Stomach (tissue), 9 donors: ENCODE measurements around the gene ATN1. TPM values are rescaled to one million over a fixed set of nuclear protein-coding genes. Genes with fewer than 3 reads are reported as not detected.

Experiments
- DNase-seq, 2 donors: peaks; one replicate each; pipeline versions ENCODE4 v3.0.0 to v3.0.0-alpha.2; 2013 to 2019
- H3K27ac ChIP-seq, 5 donors: fragments of 200-600 bp in 4 of 5; sonication (generic) in 4 of 5; one replicate each; pipeline ENCODE4 v1.5.1; 2013 to 2019; ENCODE audit warnings: mild to moderate bottlenecking in 1 of 5, moderate library complexity in 1 of 5
- H3K27me3 ChIP-seq, 3 donors: fragments of 200-600 bp; sonication (generic); one replicate each; pipeline ENCODE4 v1.5.1; 2017 to 2019; ENCODE audit warnings: mixed run types in 1 of 3
- H3K36me3 ChIP-seq, 4 donors: fragments of 200-600 bp; sonication (generic); 1 replicate in 3 of 4; 2 replicates in 1 of 4; pipeline ENCODE4 v1.5.1; 2016 to 2019
- H3K4me1 ChIP-seq, 4 donors: fragments of 200-600 bp; sonication (generic); one replicate each; pipeline ENCODE4 v1.5.1; 2016 to 2019
- H3K4me3 ChIP-seq, 4 donors: fragments of 200-600 bp; sonication (generic) in 3 of 4; one replicate each; pipeline ENCODE4 v1.5.1; 2016 to 2019; ENCODE audit warnings: mild to moderate bottlenecking in 1 of 4
- H3K9me3 ChIP-seq, 4 donors: fragments of 200-600 bp; sonication (generic); one replicate each; pipeline ENCODE4 v1.5.1; 2016 to 2019
- CTCF ChIP-seq, 7 experiments: fragments of 450-650 bp in 4 of 7; fragments of 200-600 bp in 3 of 7; sonication (generic) in 3 of 7; IDR thresholded peaks; one replicate each; pipeline ENCODE4 v1.5.1; 2016 to 2019; ENCODE audit warnings: antibody characterized with exemption in 7 of 7, control low read depth in 2 of 7, mild to moderate bottlenecking in 1 of 7
- EP300 ChIP-seq: sonication (generic); formaldehyde crosslinking; IDR thresholded peaks from one replicate; pipeline ENCODE4 v1.6.1; 2017; ENCODE audit warnings: antibody characterized with exemption
- POLR2A ChIP-seq, 4 donors: fragments of 450-650 bp; IDR thresholded peaks; one replicate each; pipeline ENCODE4 v1.6.1; 2016; ENCODE audit warnings: antibody characterized with exemption in 4 of 4, control low read depth in 2 of 4, mild to moderate bottlenecking in 1 of 4, moderate library complexity in 1 of 4
- POLR2AphosphoS5 ChIP-seq, 3 donors: sonication (generic); formaldehyde crosslinking; IDR thresholded peaks; one replicate each; pipeline ENCODE4 v1.6.1; 2016; ENCODE audit warnings: antibody characterized with exemption in 3 of 3
- WGBS, 5 donors: extraction: QIAGEN DNeasy Blood & Tissue Kit in 3 of 5; methylation state at CpG; one replicate each; pipeline versions ENCODE4 v1.1.5 to v1.1.7; 2013 to 2018; 5-methylcytosine and 5-hydroxymethylcytosine counted together
- intact Hi-C: fragments of 100-400 bp; cut with DNase I; formaldehyde crosslinking; loops from one replicate; pipeline ENCODE4 v1.15.1; 2023; ENCODE audit warnings: low total_unique reads
- polyA plus RNA-seq, 3 donors: library from polyadenylated mRNA; stranded (reverse); fragments of 200-250 nt; gene quantifications; one replicate each; pipeline ENCODE4 v1.2.3, GENCODE V29; 2013
- total RNA-seq, 5 donors: library from RNA; depleted of rRNA; stranded (reverse); fragments of >200 nt; gene quantifications; one replicate each; pipeline versions ENCODE4 v1.1.0 to v1.2.3, GENCODE V29; 2014 to 2016
- donor health status: healthy with polysubstance abuse.
- donor health status: Bipolar disorder and iron deficiency.
- donor health status: healthy.

ATN1 gene
- total and polyA plus RNA-seq, 8 donors: 23.3 to 694 (median 73.5) TPM

- H3K4me3 ChIP-seq: peak overlapping the region; percentile 64 to 95 (median 86)
- DNase-seq: peak; percentile 77 to 88
- peaks cover 0 to 28% (median 19%) of the 10 kb centered on the region in 4 donors for H3K36me3 ChIP-seq
- H3K27ac ChIP-seq: peak overlapping the region; percentile 89 to 99 (median 97)
- no peaks in the 10 kb centered on the region for H3K27me3 ChIP-seq
- TF ChIP-seq EP300 (no peak), POLR2AphosphoS5 (IDR thresholded peaks at IDR 0.05) (peak; percentile 42 to 71 (median 69)), CTCF (IDR thresholded peaks at IDR 0.05) (peak in 1 of 7 experiments; percentile 12)
- H3K9me3 ChIP-seq: no peaks in the 10 kb centered on the region
- H3K4me1 ChIP-seq: peaks cover 46 to 69% (median 55%) of the 10 kb centered on the region in 4 donors
- intact Hi-C loops: no loop called here
- WGBS, 5 donors: 11 to 26% (median 13%) methylated on average over 8 of the region's 8 CpGs
Measured at GRCh38 chr12:6925540-6926279, 2.0 kb upstream of the ATN1 start.

GRCh38 chr12:6928022-6928702 is 403 bp downstream of the ATN1 start:
- no peaks in the 10 kb centered on the region for H3K27me3 ChIP-seq
- intact Hi-C loops: no loop called here
- WGBS, 5 donors: 0 to 1% (median 1%) methylated on average over 14 to 73 of the region's 79 CpGs
- peak in 1 of 2 donors; percentile 69 for DNase-seq
- H3K9me3 ChIP-seq: no peaks in the 10 kb centered on the region
- no peak for TF ChIP-seq EP300
- no peak for TF ChIP-seq POLR2A (IDR thresholded peaks at IDR 0.05)
- TF ChIP-seq CTCF (IDR thresholded peaks at IDR 0.05): no peak
- TF ChIP-seq POLR2AphosphoS5 (IDR thresholded peaks at IDR 0.05): no peak
- H3K4me3 ChIP-seq: peak overlapping the region; percentile 64 to 95 (median 86)
- H3K27ac ChIP-seq: peak overlapping the region; percentile 90 to 99 (median 97)
- H3K4me1 ChIP-seq: peaks cover 51 to 89% (median 72%) of the 10 kb centered on the region in 4 donors
- H3K36me3 ChIP-seq: peaks cover 0 to 9% (median 3%) of the 10 kb centered on the region in 4 donors

GRCh38 chr12:6928703-6929407 is 1.1 kb downstream of the ATN1 start:
- Histone ChIP-seq H3K27me3 (no peaks in the 10 kb centered on the region), H3K4me3 (peak overlapping the region; percentile 64 to 95 (median 86)), H3K9me3 (no peaks in the 10 kb centered on the region), H3K4me1 (peaks cover 56 to 89% (median 77%) of the 10 kb centered on the region in 4 donors), H3K36me3 (peaks cover 0 to 13% (median 7%) of the 10 kb centered on the region in 4 donors), H3K27ac (peak overlapping the region; percentile 90 to 99 (median 97))
- TF ChIP-seq POLR2A (IDR thresholded peaks at IDR 0.05) (no peak), EP300 (no peak), POLR2AphosphoS5 (IDR thresholded peaks at IDR 0.05) (no peak), CTCF (IDR thresholded peaks at IDR 0.05) (no peak)
- intact Hi-C loops: no loop called here
- 5 to 13% (median 9%) methylated on average over 19 of the region's 19 CpGs for WGBS, 5 donors
- no peak for DNase-seq
